ENCODE measurements around the gene CASZ1.

DNA sequence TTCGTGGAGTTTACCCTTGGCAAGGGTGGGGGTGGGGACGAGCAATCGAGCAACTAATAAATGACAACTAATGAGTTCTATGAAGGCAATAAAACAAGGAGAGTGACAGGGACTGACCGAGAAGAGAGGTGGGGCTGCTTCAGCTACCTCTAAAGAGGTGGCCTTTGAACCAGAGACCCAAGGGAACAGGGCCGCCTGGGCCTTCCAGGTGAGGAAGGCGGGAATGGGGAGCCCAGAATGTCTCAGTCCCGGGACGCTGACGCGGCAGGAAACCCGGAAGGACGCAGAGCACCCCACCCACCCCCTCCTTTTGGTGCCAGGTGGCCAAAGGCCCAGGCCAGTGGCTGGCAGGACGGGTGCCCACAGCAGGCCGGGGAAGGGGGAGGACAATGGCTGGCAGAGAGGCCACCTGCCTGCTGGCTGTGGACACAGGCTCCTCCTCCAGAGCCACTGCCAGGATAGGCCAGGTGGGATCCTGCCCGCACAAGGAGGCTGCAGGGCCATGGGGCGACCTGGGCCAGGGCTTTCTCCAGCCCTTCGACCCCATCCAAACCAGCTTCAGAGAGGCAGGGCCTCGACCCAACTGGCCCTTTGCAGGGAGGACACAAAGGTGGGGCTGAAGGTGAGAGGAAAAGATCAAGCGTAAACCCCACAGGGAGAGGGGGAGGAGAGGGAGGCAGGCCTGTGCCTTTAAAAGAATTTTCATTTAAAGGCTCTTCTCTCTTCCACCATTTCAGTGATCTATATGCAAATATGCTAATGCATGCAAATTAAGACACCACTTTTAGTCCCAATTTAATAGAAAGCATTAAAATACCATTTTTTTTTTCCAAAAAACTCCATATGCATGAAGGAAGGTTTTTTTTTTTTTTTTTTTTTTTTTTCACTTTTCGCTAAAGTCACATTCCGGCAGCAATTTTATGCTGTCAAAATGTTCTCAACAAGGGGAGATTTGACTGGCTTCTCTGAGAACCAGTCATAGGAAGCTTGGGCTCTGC lies 58.1 kb downstream of the CASZ1 start:
- TF ChIP-seq GATA3 (IDR thresholded peaks at IDR 0.05; ENCODE audit: low read depth, low read length) = no peak
- TF ChIP-seq GATA2 (IDR thresholded peaks at IDR 0.05; ENCODE audit: low read depth, low read length) = no peak

Data from SH-SY5Y (cell line).